CD14-positive monocyte (primary cell): ENCODE results near the gene ANXA2. TPM values are rescaled to one million over a fixed set of nuclear protein-coding genes. Genes with fewer than 3 reads are reported as not detected.
A peak's percentile ranks its signal among the peaks of the same experiment; 100 is the strongest.

Experiments used
- DNase-seq, 3 donors: peaks; one replicate each; pipeline ENCODE4 v3.0.0-alpha.2; 2011 to 2022
- H2AFZ ChIP-seq: 2 replicates; pipeline ENCODE4 v1.6.0; 2012; ENCODE audit warnings: mild to moderate bottlenecking, low read depth, low read length, inconsistent platforms; ENCODE audit not compliant: insufficient read depth, poor library complexity, severe bottlenecking
- H3K27ac ChIP-seq, 2 donors: 1 replicate in 1 of 2; 2 replicates in 1 of 2; pipeline ENCODE4 v1.5.1; 2012 to 2013; ENCODE audit warnings: low read length in 2 of 2, control low read depth in 1 of 2, inconsistent platforms in 1 of 2, low read depth in 1 of 2, mild to moderate bottlenecking in 1 of 2
- H3K27me3 ChIP-seq, 2 donors: one replicate each; pipeline versions ENCODE4 v1.6.0 to v1.6.1; 2011 to 2013; ENCODE audit warnings: low read length in 2 of 2; ENCODE audit not compliant: control insufficient read depth in 2 of 2, insufficient read depth in 2 of 2
- H3K36me3 ChIP-seq, 2 donors: replicated peaks in 1 of 2; 1 replicate in 1 of 2; 2 replicates in 1 of 2; pipeline versions ENCODE4 v1.5.1 to v1.6.1; 2012 to 2013; ENCODE audit warnings: low read length in 2 of 2, control low read depth in 1 of 2, inconsistent platforms in 1 of 2, mild to moderate bottlenecking in 1 of 2; ENCODE audit not compliant: insufficient read depth in 2 of 2, control insufficient read depth in 1 of 2
- H3K4me1 ChIP-seq, 2 donors: 1 replicate in 1 of 2; 2 replicates in 1 of 2; pipeline versions ENCODE4 v1.5.1 to v1.6.1; 2012 to 2013; ENCODE audit warnings: low read length in 2 of 2, control low read depth in 1 of 2, inconsistent platforms in 1 of 2, mild to moderate bottlenecking in 1 of 2, moderate library complexity in 1 of 2; ENCODE audit not compliant: insufficient read depth in 2 of 2, control insufficient read depth in 1 of 2
- H3K4me2 ChIP-seq: replicated peaks from 2 replicates; pipeline ENCODE3; 2012; ENCODE audit warnings: low read length, moderate library complexity, mild to moderate bottlenecking; ENCODE audit not compliant: poor library complexity, severe bottlenecking; ENCODE audit errors: extremely low read depth
- H3K4me3 ChIP-seq, 3 experiments: fragments of 200-600 bp in 1 of 3; sonication (generic) in 1 of 3; replicated peaks in 1 of 3; 1 replicate in 2 of 3; 2 replicates in 1 of 3; pipeline ENCODE4 v1.5.1; 2011 to 2013; ENCODE audit warnings: low read length in 3 of 3, mild to moderate bottlenecking in 3 of 3, control low read depth in 2 of 3, low read depth in 2 of 3, inconsistent platforms in 1 of 3, moderate library complexity in 1 of 3
- H3K79me2 ChIP-seq: 2 replicates; pipeline ENCODE4 v1.6.0; 2012; ENCODE audit warnings: mild to moderate bottlenecking, control low read depth, inconsistent platforms, low read length, moderate library complexity; ENCODE audit not compliant: insufficient read depth
- H3K9ac ChIP-seq: 2 replicates; pipeline ENCODE4 v1.6.0; 2017; ENCODE audit warnings: low read length, mild to moderate bottlenecking; ENCODE audit not compliant: insufficient read depth, poor library complexity, severe bottlenecking
- H3K9me3 ChIP-seq, 2 donors: replicated peaks in 1 of 2; 1 replicate in 1 of 2; 2 replicates in 1 of 2; pipeline versions ENCODE4 v1.5.1 to v1.6.1; 2012 to 2013; ENCODE audit warnings: low read length in 2 of 2, control low read depth in 1 of 2; ENCODE audit not compliant: control insufficient read depth in 1 of 2, insufficient read depth in 1 of 2
- H4K20me1 ChIP-seq: 2 replicates; pipeline ENCODE4 v1.6.0; 2012; ENCODE audit warnings: mild to moderate bottlenecking, low read length, control low read depth, moderate library complexity; ENCODE audit not compliant: insufficient read depth
- H3K27ac Mint-ChIP-seq, 7 donors: one replicate each; pipeline ENCODE4 v1.8.0; 2020; ENCODE audit warnings: mild to moderate bottlenecking in 7 of 7, mixed read lengths in 7 of 7, moderate library complexity in 6 of 7, inconsistent platforms in 2 of 7
- H3K27me3 Mint-ChIP-seq, 3 donors: one replicate each; pipeline ENCODE4 v1.8.0; 2021 to 2022; ENCODE audit warnings: low read depth in 3 of 3, mild to moderate bottlenecking in 3 of 3, mixed read lengths in 3 of 3, moderate library complexity in 3 of 3, inconsistent platforms in 1 of 3
- H3K36me3 Mint-ChIP-seq, 2 donors: one replicate each; pipeline ENCODE4 v1.8.0; 2020; ENCODE audit warnings: mixed read lengths in 2 of 2, inconsistent platforms in 1 of 2, mild to moderate bottlenecking in 1 of 2
- H3K4me1 Mint-ChIP-seq: one replicate; pipeline ENCODE4 v1.8.0; 2020; ENCODE audit warnings: mild to moderate bottlenecking, mixed read lengths
- H3K4me3 Mint-ChIP-seq, 2 donors: one replicate each; pipeline ENCODE4 v1.8.0; 2020; ENCODE audit warnings: mild to moderate bottlenecking in 2 of 2, mixed read lengths in 2 of 2, moderate library complexity in 1 of 2
- H3K9me3 Mint-ChIP-seq, 7 donors: one replicate each; pipeline ENCODE4 v1.8.0; 2020 to 2022; ENCODE audit warnings: mixed read lengths in 7 of 7, mild to moderate bottlenecking in 6 of 7, moderate library complexity in 6 of 7, inconsistent platforms in 2 of 7
- CTCF ChIP-seq: fragments of 200-600 bp; IDR thresholded peaks from one replicate; pipeline ENCODE4 v1.8.0; 2022; ENCODE audit warnings: antibody characterized with exemption, mild to moderate bottlenecking
- WGBS: methylation state at CpG from one replicate; pipeline ENCODE4 v1.1.5; 2013; ENCODE audit warnings: missing lambda C conversion rate; ENCODE audit not compliant: insufficient coverage; 5-methylcytosine and 5-hydroxymethylcytosine counted together
- intact Hi-C, 2 donors: fragments of 100-400 bp; cut with micrococcal nuclease; formaldehyde crosslinking; loops; one replicate each; pipeline versions ENCODE4 v1.15.0 to v1.15.1; 2023
- polyA plus RNA-seq, 3 donors: library from polyadenylated mRNA; depleted of rRNA in 1 of 3; unstranded in 2 of 3; stranded (reverse) in 1 of 3; fragments of 300-500 nt in 2 of 3; fragments of >200 nt in 1 of 3; fragmentation: Illumina TruSeq in 2 of 3; gene quantifications; 1 replicate in 2 of 3; 2 replicates in 1 of 3; pipeline ENCODE4 v1.2.3, GENCODE V29; 2012 to 2021

Gene ANXA2
- polyA plus RNA-seq, 3 donors, result 966 to 2,079 (median 2,046) TPM

DNA sequence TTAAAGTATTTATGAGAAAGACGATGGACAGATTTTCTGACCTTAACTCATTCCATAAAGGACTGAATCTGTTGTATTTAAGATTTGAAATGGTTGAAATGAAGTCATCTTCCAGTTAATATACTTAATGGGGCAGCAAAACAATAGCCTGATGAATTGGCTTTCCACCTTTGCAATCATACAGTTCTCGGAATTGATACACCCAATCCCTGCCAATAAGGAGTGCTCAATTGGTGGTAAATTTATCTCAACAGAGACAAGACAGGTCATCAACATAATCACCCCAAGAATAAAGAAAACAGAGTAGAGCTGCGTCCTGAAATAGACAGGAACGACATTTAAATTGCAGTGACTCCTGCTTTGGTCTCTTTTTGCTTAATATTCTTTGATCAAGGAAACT is 11.2 kb downstream of the ANXA2 start:
- no peaks in the 10 kb centered on the region for H3K27me3 ChIP-seq
- H3K79me2 ChIP-seq, result peaks cover 100% of the 10 kb centered on the region
- intact Hi-C loops, result loop anchor here in 1 of 2 donors (10.0 kb wide), 1 partner anchor 48 kb away; no protein-coding TSS in a partner anchor
- Mint-ChIP-seq H3K9me3 (no peaks in the 10 kb centered on the region), H3K4me1 (peaks cover 46% of the 10 kb centered on the region), H3K36me3 (peaks cover 49 to 71% of the 10 kb centered on the region in 2 donors), H3K27me3 (no peaks in the 10 kb centered on the region), H3K27ac (peak overlapping the region in 2 of 7 donors; percentile 7 to 38), H3K4me3 (no peak overlapping the region)
- peak overlapping the region in 1 of 2 donors; percentile 50 for H3K27ac ChIP-seq
- no peak overlapping the region for H2AFZ ChIP-seq
- no peak overlapping the region for H3K4me2 ChIP-seq
- H3K4me1 ChIP-seq, result peaks cover 15 to 31% of the 10 kb centered on the region in 2 donors
- no peak for DNase-seq
- TF ChIP-seq CTCF, result no peak
- H3K9ac ChIP-seq, result no peak overlapping the region
- H3K4me3 ChIP-seq, result no peak overlapping the region
- H3K9me3 ChIP-seq, result no peaks in the 10 kb centered on the region
- H3K36me3 ChIP-seq, result peaks cover 42 to 81% of the 10 kb centered on the region in 2 donors
- H4K20me1 ChIP-seq, result peaks cover 100% of the 10 kb centered on the region
- WGBS, result no CpG with 5 or more reads among the region's 4 CpGs

DNA sequence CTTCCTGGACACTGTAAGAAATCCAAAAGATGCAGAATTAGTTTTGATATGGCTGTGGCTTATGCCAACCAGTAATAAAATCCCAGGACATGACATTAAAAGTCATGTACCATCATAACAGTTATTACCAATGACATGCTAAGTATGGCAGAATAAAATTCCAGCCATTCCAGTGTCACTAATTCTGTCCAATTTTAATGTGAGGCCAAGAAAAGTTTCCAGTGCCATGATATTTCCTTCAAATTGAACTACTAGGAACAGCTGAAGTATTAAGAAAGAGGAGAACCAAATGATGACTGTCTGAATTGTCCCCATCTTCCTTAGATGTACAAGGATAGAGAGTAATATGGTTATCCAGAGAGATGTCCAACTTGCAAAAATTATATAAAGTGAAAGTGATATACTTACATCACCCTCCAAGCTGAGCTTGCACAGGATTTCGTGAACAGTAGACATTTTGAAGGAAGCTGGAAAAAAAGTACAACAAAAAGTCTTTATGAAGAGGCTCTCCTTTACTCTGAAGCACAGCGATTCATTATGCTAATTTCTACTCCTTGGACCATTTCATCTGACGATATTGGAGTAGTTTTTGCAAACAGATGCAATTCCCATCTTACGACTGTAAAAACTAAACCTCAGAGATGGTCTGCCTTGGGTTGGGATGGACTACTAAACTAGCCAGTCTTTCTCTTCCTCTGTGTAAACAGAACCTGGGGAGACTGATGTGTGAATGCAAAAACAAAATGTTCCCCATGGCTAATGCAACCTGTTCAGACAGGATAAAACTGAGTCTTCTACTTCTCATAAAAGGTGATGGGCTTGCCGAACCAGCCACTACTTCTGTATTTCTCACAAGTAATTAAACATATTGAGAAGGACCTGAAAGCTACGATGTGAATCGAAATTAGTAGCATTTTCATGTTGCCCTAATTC is 11.9 kb downstream of the ANXA2 start:
- no peak for DNase-seq
- peaks cover 8 to 24% of the 10 kb centered on the region in 2 donors for H3K4me1 ChIP-seq
- no peak overlapping the region for H3K4me3 Mint-ChIP-seq
- H3K9me3 Mint-ChIP-seq, result no peaks in the 10 kb centered on the region
- peaks cover 50 to 88% of the 10 kb centered on the region in 2 donors for H3K36me3 ChIP-seq
- peaks cover 100% of the 10 kb centered on the region for H3K79me2 ChIP-seq
- no peak overlapping the region for H2AFZ ChIP-seq
- peak overlapping the region in 1 of 2 donors; percentile 50 for H3K27ac ChIP-seq
- WGBS, result no CpG with 5 or more reads among the region's 7 CpGs
- H3K27me3 Mint-ChIP-seq, result no peaks in the 10 kb centered on the region
- H3K9me3 ChIP-seq, result no peaks in the 10 kb centered on the region
- H3K27ac Mint-ChIP-seq, result peak overlapping the region in 2 of 7 donors; percentile 8 to 18
- no peak overlapping the region for H3K4me2 ChIP-seq
- peaks cover 38% of the 10 kb centered on the region for H3K4me1 Mint-ChIP-seq
- H4K20me1 ChIP-seq, result peaks cover 100% of the 10 kb centered on the region
- intact Hi-C loops, result loop anchor here in 1 of 2 donors (10.0 kb wide), 1 partner anchor 49 kb away; no protein-coding TSS in a partner anchor
- H3K36me3 Mint-ChIP-seq, result peaks cover 54 to 75% of the 10 kb centered on the region in 2 donors
- H3K27me3 ChIP-seq, result no peaks in the 10 kb centered on the region
- no peak overlapping the region for H3K9ac ChIP-seq
- TF ChIP-seq CTCF, result no peak
- H3K4me3 ChIP-seq, result no peak overlapping the region
